ENCODE results near the gene STK32B.
"Not testable (repeated sequence)": the region's sequence is repeated elsewhere in the genome, so short reads cannot be mapped to it uniquely, and the experiment has no call there.

Gene STK32B

DNA sequence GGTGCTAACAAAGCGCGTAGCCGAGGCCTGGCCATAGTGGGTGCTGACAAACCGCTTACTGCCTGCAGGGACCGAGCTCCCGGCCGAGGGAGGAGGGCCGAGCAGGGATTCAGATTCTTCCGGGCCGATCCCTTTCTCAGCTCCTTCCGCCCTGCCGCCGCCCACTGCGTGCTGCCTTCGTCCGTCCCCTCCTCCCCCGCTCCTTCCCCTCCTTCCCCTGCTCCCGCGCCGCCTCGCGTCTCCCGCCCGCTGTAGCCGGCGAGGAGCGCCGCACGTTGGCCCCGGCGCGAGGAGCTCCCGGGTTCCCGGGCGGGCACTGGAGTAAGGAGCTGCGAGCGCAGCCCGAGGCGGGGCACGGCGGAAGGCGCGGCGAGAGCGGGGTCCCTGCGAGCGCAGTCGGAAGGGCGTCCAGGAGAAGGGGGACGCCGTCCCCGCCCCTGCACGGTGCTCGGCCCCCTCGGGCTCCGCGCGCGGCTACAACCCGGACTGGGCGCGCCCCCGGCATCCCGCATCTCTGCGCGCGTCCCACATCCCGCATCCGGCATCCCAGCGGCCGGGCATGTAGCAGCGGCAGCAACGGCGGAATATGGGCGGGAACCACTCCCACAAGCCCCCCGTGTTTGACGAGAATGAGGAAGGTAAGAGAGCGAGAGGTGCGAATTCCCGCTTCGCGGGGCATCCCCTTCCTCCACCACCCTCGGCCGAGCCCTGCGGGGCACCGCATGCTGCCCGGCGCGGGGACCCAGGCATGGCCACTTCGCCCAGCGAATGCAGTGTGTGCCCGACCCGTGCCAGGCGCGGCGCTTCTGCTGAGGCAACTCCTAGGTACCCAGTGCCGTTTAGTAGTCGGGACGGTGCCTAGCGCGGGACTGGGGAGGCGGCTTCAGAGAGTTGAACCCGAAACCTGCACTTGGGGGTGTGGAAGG is at the start of gene STK32B:
Gene STK32B (plus strand): TSS at position 203 of the 926 bp plus-strand sequence.
- DNase-seq (ENCODE audit: low read depth in 2 of 2): peak in 1 of 2 experiments; percentile 8

DNA sequence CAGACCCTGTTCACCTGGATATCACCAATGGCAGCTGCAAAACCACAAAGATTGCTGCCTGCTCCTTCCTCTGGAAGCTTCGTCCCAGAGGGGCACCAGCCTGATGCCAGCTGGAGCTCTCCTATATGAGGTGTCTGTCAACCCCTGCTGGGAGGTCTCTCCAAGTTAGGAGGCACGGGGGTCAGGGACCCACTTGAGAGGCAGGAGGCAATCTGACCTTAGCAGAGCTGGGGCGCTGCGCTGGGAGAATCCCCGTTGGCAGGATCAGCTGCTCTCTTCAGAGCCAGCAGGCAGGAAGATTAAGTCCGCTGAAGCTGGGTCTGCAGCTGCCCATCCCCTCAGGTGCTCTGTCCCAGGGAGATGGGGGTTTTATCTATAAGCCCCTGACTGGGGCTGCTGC is 49.6 kb upstream of the STK32B start:
- DNase-seq (ENCODE audit: low read depth in 2 of 2): not testable (repeated sequence)

DNA sequence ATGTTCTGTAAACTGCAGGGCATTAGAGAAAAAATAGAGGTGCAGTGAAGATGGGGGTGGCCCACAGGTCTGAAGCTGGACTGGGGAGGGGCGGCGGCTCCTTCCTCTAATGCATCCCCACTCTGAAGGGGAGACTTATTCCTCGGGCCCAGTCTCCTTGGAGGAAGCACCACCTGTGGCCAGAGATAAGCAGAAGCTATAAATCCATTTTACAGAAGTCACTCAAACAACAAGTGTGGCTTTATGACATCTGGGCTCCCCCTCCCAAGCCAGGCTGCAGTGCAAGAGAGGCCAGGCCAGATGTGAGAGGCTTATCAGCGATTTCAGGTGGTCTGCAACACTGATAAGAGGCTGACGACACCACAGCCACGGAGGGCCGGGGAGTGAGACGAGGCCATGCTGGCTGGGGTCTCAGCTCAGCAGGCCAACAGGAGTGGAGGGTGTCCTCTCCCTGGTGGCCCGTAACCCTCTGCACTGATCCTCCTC is 47.9 kb upstream of the STK32B start:
- DNase-seq (ENCODE audit: low read depth in 2 of 2): no peak

DNA sequence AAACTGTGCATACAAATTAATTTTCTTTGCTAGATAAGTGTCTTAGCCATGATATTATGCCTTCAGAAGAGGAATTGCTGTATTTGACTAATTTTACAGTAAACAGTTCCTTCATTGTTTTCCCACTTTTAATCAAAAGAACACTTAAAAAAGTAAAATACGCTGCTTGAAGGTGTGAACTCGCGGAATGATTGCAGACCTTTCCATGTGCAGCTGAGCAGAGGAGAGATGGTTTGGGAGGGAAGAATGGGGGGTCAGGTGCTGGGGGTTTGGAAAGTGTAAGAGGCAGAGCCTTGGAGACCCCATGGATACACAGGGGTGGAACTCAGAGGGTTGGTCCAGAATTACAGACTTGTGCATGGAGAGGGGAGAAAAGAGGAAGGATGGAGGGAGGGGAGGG is 47.4 kb upstream of the STK32B start:
- no peak for DNase-seq (ENCODE audit: low read depth in 2 of 2)

DNA sequence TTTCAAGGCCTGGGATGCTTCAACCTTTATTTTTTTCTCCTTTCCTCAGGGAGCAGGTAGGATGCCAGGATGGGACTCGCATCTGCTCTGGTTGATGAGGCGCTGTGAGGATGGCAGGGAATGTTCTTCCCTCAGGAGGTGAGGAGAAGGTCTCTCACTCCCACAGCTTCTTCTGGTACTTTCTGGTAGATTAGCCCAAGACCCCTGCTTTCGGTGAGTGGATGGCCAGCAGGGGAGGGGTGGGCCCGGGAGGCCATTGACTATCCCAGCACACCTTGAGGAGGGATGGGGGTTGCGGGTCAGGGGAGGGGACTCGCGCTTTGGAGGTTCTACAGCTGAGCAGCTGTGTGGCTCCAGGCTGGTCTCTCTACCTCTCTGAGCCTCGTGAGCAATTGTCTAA is 46.8 kb upstream of the STK32B start:
- DNase-seq (ENCODE audit: low read depth in 2 of 2): no peak

GRCh38 chr4:5006932-5007331 is 44.3 kb upstream of the STK32B start:
- not testable (repeated sequence) for DNase-seq (ENCODE audit: low read depth in 2 of 2)

GRCh38 chr4:5009796-5010195 is 41.5 kb upstream of the STK32B start:
- DNase-seq (ENCODE audit: low read depth in 2 of 2): no peak

DNA sequence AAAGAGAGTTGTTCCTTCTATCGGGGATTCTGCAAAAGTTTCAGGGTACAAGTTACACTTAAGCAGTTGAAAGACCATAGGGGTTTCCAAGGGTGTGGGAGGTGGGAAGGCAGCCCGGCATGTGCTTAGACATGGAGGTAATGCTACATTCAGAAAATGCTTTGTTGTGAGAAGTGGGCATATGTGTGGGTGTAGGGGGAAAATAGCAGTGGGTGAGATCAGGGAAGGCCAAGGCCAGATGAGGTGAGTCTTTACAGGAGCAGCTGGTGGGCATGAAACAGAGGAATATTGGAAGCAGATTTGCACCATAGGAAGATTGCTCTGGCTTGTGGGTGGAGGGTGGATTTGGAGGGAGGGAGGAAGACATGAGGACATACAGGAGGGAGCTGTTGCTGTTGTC is 40.3 kb upstream of the STK32B start:
- no peak for DNase-seq (ENCODE audit: low read depth in 2 of 2)

DNA sequence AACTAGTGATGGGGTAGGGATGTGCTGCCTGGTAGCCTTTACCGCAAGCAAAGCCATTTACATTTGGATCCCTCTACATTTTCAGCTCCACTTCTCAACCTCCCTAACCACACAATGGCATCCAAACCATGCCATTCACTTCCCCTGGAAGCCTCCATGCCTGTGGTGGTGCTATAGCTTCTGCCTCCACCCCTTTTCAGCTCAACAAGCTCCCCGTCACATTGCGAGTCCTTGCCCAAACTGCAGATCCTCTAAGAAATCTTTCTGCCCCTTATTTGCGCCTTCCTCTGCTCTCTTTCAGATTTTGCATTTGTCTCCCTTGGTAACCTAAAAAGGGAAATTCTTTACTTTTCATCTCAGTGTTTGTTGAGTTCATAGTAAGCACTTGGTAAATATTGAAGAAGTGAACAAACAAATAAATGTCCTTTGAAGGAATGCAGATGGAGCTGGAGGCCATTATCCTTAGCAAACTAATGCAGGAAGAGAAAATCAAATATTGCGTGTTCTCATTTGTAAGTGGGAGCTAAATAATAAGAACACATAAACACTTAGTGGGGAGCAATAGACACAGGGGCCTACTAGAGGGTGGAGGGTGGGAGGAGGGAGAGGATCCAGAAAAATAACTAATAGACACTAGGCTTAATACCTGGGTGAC is 38.9 kb upstream of the STK32B start:
- DNase-seq (ENCODE audit: low read depth in 2 of 2): no peak

DNA sequence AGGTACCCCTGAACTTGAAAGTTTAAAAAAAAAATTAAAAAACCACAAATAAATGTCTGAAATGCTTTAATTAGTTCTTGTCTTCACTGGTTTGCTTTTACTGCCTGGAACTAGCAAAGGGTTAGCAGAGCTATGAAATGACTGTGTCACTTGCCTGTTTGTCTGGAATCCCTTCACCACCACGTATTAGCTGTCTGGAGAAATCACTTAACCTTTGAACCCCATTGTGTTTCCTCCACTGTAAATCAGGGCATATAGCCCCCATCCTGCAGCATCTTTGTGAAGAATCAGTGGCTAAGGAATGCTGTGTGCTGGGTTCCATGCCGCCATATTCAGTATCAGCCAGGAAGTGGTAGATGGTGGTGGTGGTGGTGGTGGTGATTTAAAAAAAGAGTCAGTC is 38.3 kb upstream of the STK32B start:
- no peak for DNase-seq (ENCODE audit: low read depth in 2 of 2)

GRCh38 chr4:5014007-5014682 is 37.1 kb upstream of the STK32B start:
- DNase-seq (ENCODE audit: low read depth in 2 of 2): no peak

GRCh38 chr4:5018096-5018495 is 33.2 kb upstream of the STK32B start:
- no peak for DNase-seq (ENCODE audit: low read depth in 2 of 2)

DNA sequence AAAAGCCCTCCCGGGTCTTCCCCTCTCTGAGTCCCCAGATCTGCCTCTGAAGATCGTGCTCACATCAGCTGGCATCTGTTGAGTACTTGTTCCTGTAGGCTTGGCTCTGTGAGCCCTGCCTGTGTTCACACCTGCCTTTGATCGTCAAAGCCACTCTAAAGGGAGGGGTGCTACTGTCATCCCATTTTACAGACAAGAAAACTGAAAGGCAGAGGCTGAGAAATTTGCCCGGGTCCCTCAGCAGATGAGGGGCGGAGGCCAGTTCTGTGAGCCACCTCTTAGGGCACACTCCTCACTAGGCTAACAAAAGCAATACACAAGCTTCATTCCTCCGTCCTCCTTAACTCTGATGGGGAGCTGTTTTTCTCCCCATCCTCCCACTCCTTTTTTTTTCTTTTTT is 32.7 kb upstream of the STK32B start:
- DNase-seq (ENCODE audit: low read depth in 2 of 2): no peak

- DNase-seq (ENCODE audit: low read depth in 2 of 2): no peak
Measured at GRCh38 chr4:5019274-5019673, 32.0 kb upstream of the STK32B start, which contains the start of gene CYTL1. CYTL1 (minus strand) TSS chr4:5019458; CDS start chr4:5019445, 13 bp downstream.

- DNase-seq (ENCODE audit: low read depth in 2 of 2): no peak
Measured at GRCh38 chr4:5019796-5020195, 31.5 kb upstream of the STK32B start.

GRCh38 chr4:5020341-5020740 is 30.9 kb upstream of the STK32B start:
- no peak for DNase-seq (ENCODE audit: low read depth in 2 of 2)

DNA sequence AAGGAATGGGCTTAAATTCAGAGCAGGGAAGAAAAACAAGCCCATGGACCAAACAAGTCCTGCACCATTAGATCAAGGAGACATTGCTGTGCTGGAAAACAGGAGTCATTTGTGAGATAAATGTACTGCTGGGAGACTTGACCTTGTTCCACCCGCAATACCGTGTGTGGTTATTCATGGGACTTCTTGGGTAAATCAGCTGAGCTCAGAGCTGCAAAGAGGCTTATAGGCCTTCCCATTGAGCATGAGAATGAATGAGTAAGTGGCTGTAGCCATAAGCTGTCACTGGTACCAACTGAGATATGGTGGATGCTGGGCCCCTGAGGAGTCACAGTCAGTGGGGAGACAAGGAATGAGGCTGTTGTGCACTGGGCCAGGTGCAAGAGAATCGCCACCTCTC is 29.7 kb upstream of the STK32B start:
- no peak for DNase-seq (ENCODE audit: low read depth in 2 of 2)

DNA sequence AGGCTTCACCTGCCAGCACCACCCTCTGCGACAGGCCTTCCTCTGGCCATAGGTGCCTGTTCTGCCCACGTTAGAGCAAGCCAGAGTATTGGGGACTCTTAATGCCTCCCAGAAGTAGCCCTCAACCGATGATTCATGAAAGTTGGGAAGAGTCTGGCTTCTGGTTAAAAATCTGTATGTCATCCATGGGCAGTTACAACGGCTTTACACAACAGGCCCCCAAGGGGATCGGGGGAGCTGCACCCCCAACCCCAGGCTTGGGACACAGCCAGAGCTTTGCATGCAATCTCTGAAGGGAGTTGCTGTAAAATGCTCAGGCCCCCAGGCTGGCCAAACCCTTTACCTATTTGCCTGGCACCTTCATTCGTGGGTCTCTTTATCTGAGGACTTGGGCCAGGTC is 26.6 kb upstream of the STK32B start:
- no peak for DNase-seq (ENCODE audit: low read depth in 2 of 2)

DNA sequence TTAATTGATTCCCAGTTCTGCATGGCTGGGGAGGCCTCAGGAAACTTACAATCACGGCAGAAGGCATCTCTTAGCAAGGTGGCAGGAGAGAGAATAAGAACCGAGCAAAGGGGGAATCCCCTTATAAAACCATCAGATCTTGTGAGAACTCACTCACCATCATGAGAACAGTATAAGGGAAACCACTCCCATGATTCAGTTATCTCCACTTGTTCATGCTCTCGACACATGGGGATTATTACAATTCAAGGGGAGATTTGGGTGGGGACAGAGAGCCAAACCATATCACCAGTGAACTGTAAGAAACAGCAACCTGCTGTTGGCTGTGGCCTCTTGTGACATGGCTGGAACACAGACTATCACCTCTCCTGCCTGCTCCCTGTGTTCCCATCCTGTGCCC is 24.9 kb upstream of the STK32B start:
- no peak for DNase-seq (ENCODE audit: low read depth in 2 of 2)

- DNase-seq (ENCODE audit: low read depth in 2 of 2): no peak
Measured at GRCh38 chr4:5027346-5027745, 23.9 kb upstream of the STK32B start.

- DNase-seq (ENCODE audit: low read depth in 2 of 2): no peak
Measured at GRCh38 chr4:5028480-5028879, 22.8 kb upstream of the STK32B start.

DNA sequence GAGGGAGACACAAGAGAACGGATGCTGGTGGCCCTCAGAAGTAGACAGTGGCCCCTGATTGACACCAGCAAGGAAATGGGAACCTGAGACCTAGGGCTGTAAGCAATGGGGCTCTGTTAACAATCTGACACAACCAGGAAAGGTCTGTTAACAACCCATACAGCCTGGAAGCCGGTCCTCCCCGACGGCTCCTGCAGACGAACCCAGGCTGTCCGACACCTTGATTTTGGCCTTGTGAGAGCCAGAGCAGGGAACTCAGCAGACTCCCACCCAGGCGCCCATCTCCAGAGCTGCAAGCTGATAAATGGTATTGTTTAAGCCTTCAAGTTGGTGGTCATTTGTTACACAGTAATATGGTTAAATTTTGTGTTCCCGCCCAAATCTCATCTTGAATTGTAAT is 21.8 kb upstream of the STK32B start:
- DNase-seq (ENCODE audit: low read depth in 2 of 2): no peak
